HepG2 (cell line): ENCODE measurements around the gene PCGF3. TPM values are rescaled to one million over a fixed set of nuclear protein-coding genes. Genes with fewer than 3 reads are reported as not detected.

Experiments
- RNF219 ChIP-seq: sonication (generic); formaldehyde crosslinking; IDR thresholded peaks from 2 replicates; pipeline ENCODE4 v1.5.0; 2020; ENCODE audit warnings: mild to moderate bottlenecking, missing genetic modification reagents
- TCF12 ChIP-seq, 2 experiments: fragments of 450-650 bp in 1 of 2; sonication (generic) in 1 of 2; formaldehyde crosslinking in 1 of 2; IDR thresholded peaks; 2 replicates each; pipeline versions ENCODE4 v1.6.1 to v1.8.0; 2017 to 2022; ENCODE audit warnings: antibody characterized with exemption in 1 of 2, mild to moderate bottlenecking in 1 of 2, missing genetic modification reagents in 1 of 2, moderate library complexity in 1 of 2
- ZFY ChIP-seq: sonication (generic); formaldehyde crosslinking; IDR thresholded peaks from 2 replicates; pipeline ENCODE4 v1.4.0; 2020; ENCODE audit warnings: missing genetic modification reagents
- ZGPAT ChIP-seq: IDR thresholded peaks from 2 replicates; pipeline ENCODE4 v1.6.1; 2016; ENCODE audit warnings: mild to moderate bottlenecking
- ZNF274 ChIP-seq: sonication (generic); formaldehyde crosslinking; IDR thresholded peaks from 2 replicates; pipeline ENCODE4 v1.5.1; 2020; ENCODE audit warnings: mild to moderate bottlenecking, missing genetic modification reagents
- ZNF451 ChIP-seq: sonication (generic); formaldehyde crosslinking; IDR thresholded peaks from 2 replicates; pipeline ENCODE4 v1.5.0; 2020; ENCODE audit warnings: mild to moderate bottlenecking, missing genetic modification reagents
- ZZZ3 ChIP-seq: sonication (generic); formaldehyde crosslinking; IDR thresholded peaks from 2 replicates; pipeline ENCODE4 v1.4.0; 2020; ENCODE audit warnings: missing genetic modification reagents, mild to moderate bottlenecking, borderline replicate concordance
- polyA plus RNA-seq, 8 experiments: library from polyadenylated mRNA; depleted of rRNA in 3 of 8; stranded (reverse) in 7 of 8; unstranded in 1 of 8; fragments of >200 nt; fragmentation: Illumina TruSeq in 4 of 8; extraction: Trizol in 4 of 8; gene quantifications; 2 replicates each; pipeline versions ENCODE4 v1.2.1 to v1.2.3, GENCODE V29; 2011 to 2016; ENCODE audit warnings: low read depth in 4 of 8, missing spikeins in 1 of 8, mixed read lengths in 1 of 8; ENCODE audit not compliant: insufficient read depth in 1 of 8
- total RNA-seq, 5 experiments: library from RNA; depleted of rRNA; stranded (reverse); fragments of >200 nt; fragmentation: Illumina TruSeq; extraction: Trizol; gene quantifications; 2 replicates each; pipeline ENCODE4 v1.2.3, GENCODE V29; 2016; ENCODE audit warnings: low read depth in 1 of 5
- TF ChIP-seq, protein P1 (sequence below): sonication (generic); formaldehyde crosslinking; IDR thresholded peaks from 2 replicates; pipeline ENCODE4 v1.4.0; 2020; ENCODE audit warnings: mild to moderate bottlenecking, missing genetic modification reagents
- TF ChIP-seq, protein P2 (sequence below): IDR thresholded peaks from 2 replicates; pipeline ENCODE4 v1.6.1; 2016

Gene PCGF3
- total and polyA plus RNA-seq, 2 of the 13 experiments (the other 11 are each of a cell fraction or from before 2014, with no cell fraction given) = 28.6 to 66.2 TPM

GRCh38 chr4:683982-684622 lies 21.5 kb upstream of the PCGF3 start (continued):
- TF ChIP-seq ZNF274 (CRISPR knock-in tag) = no peak; the same call in 1 of the 2 replicates
- TF ChIP-seq ZZZ3 (CRISPR knock-in tag) = no peak
- TF ChIP-seq, protein P1, sequence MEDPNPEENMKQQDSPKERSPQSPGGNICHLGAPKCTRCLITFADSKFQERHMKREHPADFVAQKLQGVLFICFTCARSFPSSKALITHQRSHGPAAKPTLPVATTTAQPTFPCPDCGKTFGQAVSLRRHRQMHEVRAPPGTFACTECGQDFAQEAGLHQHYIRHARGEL (CRISPR knock-in tag) = no peak
- peak; percentile 59; the same call in 1 of the 2 replicates for TF ChIP-seq ZFY (CRISPR knock-in tag)
- peak; percentile 72; the same call in 1 of the 2 replicates for TF ChIP-seq ZGPAT (CRISPR knock-in tag)
- no peak for TF ChIP-seq RNF219 (CRISPR knock-in tag)
- TF ChIP-seq TCF12 (IDR thresholded peaks at IDR 0.05) = no peak
- TF ChIP-seq TCF12 (CRISPR knock-in tag; IDR thresholded peaks at IDR 0.05) = no peak
- TF ChIP-seq, protein P2, sequence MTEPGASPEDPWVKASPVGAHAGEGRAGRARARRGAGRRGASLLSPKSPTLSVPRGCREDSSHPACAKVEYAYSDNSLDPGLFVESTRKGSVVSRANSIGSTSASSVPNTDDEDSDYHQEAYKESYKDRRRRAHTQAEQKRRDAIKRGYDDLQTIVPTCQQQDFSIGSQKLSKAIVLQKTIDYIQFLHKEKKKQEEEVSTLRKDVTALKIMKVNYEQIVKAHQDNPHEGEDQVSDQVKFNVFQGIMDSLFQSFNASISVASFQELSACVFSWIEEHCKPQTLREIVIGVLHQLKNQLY (CRISPR knock-in tag) = no peak
- TF ChIP-seq ZNF451 (CRISPR knock-in tag) = peak; percentile 92
